Activated T-cell treated with anti-CD3 and anti-CD28 coated beads, Interleukin-2, amount 50 U/mL, for 48 hours (primary cell): Measurements from ENCODE around the gene SH3BGRL3.
A peak's percentile ranks its signal among the peaks of the same experiment; 100 is the strongest.
"Not testable (repeated sequence)": the region's sequence is repeated elsewhere in the genome, so short reads cannot be mapped to it uniquely, and the experiment has no call there.

Experiments
- DNase-seq, 2 experiments: peaks; one replicate each; pipeline ENCODE4 v3.0.0-alpha.2; 2020

SH3BGRL3 gene

DNA sequence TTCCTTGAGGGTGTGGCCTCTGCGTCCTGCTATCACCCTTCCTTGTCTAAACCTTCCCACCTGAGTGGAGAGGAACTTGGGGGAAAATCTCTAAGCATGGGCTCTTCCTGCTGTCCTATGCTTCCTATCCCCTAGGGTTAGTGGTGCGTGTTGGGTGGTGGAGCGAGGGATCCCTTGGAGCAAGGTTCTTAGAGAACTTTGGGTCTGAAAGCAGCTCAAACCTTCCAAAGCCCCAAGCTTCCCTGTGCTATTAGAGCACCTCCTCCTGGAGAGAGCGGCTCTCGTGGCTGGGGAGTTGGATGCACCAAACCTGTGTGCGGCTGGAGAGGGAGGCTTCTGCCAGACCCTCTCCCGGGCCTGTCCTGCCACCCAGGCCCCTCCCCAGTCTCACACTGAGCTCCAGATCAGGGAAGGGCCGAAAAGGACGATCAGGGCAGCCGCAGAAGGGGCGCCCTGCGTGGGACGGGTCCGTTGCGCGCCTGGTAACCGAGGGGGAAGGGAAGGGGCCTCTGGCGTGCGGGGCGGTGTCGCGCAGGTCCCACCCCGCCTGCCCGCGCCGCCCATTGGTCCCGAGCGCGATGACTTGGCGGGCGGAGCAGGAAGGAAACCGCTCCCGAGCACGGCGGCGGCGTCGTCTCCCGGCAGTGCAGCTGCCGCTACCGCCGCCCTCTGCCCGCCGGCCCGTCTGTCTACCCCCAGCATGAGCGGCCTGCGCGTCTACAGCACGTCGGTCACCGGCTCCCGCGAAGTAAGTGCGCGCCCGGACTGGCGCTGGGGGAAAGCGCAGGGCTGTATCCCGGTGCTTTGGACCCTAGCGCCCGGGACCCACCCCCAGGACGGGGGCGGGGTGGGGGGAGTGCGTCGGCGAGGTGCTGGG is at the start of gene SH3BGRL3:
Gene SH3BGRL3 (plus strand): TSS at position 631 of the 877 bp plus-strand sequence. CDS start 70 bp downstream, at position 701.
- peak; percentile 88 to 91 for DNase-seq

DNA sequence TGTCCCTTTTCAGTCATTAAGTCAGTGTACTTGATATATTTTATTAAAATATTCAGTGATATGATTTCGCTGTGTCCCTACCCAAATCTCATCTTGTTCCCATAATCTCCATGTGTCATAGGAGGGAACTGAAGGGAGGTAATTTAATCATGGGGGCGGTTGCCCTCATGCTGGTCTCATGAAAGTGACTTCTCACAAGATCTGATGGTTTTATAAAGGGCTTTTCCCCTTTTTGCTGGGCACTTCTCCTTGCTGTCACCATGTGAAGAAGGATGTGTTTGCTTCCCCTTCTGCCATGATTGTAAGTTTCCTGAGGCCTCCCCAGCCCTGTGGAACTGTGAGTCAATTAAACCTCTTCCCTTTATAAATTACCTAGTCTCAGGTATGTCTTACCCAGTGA is 49.2 kb upstream of the SH3BGRL3 start:
- DNase-seq, result not testable (repeated sequence)

DNA sequence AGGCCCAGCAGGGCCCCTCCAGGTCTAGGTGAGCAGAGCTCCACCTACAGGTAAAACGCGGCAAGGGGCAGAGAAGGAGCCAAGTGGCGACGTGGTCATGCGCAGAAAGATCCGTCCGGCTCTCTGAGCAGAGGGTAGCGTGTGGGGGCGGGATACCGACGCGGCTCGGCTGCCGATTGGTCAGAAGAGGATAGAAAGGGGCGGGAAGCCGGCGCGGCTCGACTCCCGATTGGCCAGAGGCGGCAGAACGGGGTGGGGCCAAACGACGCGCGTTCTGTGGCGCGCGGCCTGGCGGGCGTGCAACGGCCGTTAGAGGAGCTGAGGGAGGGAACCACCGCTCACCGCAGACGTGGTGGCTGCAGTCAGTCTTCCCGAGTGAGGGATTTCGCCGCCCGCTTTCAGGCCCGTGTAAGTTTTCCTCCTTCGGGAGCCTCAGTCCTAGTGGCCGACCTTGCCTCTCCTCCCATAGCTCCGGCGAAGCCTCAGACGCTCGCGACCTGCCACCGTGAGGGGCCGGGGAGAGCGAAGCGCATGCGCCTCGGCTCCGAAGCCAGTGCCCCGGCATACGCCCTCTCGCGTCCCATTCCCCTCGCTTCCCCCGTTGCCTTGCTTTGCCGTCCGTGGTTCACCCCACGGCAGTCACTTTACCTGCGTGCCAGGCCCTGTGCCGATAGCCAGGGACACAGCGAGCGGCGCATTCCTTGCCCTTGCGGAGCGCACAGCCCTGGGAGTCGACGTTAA is 45.8 kb upstream of the SH3BGRL3 start, which contains the start of gene CEP85:
Gene CEP85 (plus strand): TSS at position 298 of the 741 bp plus-strand sequence. CDS start 5,584 bp downstream, outside the sequence.
- DNase-seq, result peak; percentile 99

DNA sequence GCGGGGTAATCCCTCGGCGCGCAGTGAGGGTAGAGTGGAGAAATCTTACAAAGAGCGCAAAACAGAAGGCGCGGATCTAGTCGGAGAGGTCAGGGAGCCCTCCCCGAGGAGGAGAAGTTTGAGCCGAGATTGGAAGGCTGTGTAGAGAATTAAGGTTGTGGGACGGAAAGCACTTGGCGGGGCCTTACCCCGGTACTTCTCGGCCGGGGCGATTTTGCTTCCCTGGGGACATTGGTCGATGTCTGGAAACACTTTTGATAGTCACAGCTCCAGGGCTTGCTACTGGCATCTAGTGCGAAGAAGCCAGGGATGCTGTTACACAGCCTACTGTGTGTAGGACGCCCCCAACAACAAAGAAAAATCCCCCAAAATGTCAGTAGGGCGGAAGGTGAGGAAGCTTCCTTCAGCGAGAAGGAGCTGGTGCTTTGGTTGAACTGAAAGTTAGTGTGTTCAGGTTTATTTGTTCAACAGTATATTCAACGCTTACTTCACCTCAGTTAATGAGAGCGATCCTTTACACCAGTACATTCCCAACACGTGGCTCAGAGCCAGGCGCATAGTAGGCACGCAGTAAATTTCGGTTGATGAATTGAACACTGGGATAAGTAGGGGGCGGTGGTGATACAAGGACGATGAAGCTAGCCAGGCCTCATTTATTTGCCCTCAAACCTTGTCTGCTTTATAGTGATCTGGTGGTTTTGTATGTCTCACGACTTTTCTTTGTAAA is 45.1 kb upstream of the SH3BGRL3 start:
- no peak for DNase-seq

DNA sequence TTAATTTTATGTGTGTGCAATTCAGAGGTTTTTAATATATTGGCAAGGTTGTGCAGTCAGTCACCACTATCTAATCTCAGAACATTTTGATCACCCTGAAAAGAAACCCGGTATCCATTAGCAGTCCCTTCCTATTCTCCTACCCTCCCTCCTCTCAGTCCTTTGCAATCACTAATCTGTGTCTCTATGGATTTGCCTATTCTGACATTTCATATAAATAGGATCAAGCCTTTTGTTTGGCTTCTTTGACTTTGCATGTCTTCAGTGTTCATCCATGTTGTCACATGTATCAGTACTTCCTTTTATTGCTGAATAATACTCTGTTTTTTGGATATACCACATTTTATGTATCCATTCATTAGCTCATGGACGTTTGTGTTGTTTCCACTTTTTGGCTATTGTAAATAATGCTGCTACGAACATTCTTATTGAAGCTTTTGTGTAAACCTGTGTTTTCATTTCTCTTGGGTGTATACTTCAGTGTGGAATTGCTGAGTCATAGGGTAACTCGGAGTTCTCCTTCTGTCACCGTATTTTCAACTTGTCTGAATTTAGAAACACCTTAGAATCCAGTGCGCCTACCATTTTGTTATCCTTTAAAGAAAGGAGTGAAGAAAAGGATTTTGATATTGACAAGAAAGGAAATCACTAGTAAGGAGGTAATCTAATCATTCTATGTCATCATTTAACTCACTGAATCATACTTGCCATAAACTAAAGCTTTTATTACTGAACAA is 42.5 kb upstream of the SH3BGRL3 start:
- no peak for DNase-seq

DNA sequence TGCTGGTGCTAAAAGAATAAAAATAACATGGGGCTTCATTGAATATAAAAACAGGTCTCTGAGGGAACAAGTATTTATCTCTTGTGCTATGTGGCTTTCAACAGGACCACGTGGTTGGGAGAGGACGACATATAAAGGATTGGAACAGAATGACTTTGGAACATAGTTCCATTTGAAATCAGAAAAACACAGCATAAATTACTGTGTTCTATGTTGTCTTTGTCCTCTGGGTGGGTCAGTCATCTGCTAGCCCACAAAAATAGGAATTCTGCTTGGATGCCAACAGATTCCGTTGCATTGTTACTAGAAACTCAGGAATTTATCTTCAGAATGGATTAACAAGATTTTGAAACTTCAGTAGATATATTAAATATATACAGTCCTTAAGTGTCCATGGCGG is 40.0 kb upstream of the SH3BGRL3 start:
- no peak for DNase-seq

DNA sequence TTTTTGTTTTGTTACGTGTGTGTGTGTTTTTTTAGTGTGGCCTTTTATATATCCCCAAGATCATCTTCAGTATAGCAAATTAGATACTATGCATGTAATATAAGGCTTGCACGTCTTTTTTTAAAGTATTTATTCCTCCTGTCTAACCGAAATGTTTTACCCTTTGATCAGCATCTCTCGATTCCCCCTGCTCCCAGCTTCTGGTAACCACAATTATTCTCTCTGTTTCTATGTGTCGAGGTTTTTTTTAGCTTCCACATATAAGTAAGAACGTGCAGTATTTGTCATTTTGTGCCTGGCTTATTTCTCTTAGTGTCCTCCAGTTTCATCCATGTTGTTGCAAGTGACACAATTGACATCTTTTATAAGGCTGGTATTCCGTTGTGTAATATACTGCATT is 27.2 kb upstream of the SH3BGRL3 start:
- DNase-seq, result no peak

DNA sequence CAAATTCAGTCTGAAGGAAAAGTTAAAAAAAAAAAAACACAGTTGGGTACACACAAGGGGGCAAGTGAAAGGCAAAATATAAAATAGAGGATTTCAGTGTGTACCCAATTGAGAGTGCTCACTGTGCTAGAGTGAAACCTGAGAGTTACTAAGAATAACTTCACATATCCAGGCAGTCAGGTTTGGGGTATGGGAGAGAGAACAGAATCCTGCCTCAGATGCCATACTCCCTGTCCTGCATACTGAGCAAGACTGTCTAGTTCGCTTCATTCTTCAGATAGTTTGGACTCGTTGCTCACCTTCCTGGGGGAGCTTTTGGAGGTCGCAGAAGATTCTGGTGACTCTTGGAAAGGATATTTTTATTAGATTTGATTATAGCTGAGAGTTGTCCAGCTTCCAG is 25.5 kb upstream of the SH3BGRL3 start:
- no peak for DNase-seq

DNA sequence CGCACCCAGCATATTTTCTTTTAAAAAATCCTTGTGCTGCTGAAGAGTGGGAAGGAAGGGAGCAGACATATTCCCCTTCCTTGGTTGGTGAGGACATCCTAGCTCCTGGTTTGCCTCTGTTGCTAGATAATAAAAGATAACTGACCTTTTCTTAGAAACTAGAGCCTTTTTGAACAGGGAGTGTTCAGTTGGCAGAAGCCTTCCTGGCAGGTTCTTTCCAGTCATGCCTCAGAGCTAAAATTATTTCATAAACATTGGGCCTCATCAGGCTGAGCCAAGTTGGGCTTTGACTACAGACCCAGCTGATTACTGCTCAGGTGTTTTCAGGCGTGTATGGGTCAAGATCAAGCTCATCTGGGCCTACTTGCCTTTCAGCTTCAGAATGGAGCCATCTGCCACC is 22.7 kb upstream of the SH3BGRL3 start:
- DNase-seq, result no peak

DNA sequence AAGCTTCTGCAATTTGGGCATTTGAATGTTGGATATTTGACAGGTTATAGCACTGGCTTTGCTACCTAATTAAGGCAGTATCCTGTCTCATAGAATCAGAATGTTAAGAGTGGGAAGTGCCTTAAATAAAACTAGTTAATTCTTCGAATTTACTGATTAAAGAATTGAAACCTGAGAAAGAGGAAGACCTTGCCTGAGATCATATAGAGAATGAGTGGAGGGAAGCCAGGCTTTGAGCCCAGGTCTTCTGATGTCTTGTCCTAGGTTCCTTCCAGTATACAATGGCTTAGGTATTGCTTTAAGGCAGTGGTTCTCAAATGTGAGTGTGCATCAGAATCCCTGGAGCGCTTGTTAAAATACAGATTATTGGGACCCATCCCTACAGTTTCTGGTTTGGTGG is 20.9 kb upstream of the SH3BGRL3 start:
- DNase-seq, result no peak

DNA sequence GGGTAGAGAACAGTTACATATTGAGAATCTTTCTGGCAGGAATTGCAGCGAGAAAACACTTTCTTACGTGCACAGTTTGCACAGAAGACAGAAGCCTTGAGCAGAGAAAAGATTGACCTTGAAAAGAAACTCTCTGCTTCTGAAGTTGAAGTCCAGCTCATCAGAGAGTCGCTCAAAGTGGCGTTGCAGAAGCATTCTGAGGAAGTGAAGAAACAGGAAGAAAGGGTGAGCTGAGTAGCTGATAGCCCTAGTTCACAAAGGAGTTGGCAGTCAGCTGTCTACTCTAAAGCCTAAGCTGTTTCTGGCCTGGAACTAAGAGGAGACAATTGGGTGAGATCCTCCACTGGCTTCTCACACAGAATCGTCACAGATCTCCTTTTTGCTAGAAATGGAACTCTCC is 20.3 kb upstream of the SH3BGRL3 start:
- DNase-seq, result no peak

DNA sequence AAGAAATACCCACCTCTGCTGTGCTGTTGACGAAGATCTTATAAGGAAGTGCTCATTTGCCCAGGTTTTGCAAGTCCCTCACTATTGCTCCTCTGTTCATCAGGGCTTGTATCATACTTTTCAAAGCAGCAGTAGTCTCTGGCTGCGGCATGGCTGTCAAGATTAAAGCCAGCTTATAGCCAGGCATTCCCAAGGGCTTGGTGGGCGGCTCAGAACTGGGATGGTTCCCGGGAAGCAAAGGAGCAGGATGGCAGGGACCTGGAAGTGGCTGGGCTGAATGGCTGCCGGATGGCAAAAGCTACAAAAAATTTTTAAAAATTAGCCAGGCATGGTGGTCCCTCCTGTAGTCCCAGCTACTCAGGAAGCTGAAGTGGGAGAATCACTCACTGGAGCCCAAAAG is 16.7 kb upstream of the SH3BGRL3 start:
- DNase-seq, result no peak

DNA sequence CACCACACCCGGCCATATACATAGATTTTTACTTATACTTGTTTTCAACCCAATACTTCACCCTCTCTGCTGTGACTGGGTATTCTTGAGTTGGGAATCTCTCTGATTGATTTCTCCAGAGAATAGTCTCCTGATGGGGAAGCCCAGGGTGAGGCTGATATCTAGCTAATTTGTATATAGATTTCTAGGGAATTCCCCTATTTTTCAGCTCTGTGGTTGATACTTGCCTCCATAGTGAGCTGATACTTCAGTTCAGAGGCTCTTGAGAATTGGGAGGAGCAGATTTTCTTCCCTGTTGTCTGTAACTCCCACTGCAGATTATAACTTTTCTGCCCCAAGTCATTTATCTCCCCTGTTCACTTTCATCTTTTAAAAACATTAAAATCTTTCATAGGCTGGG is 14.5 kb upstream of the SH3BGRL3 start:
- DNase-seq, result no peak

DNA sequence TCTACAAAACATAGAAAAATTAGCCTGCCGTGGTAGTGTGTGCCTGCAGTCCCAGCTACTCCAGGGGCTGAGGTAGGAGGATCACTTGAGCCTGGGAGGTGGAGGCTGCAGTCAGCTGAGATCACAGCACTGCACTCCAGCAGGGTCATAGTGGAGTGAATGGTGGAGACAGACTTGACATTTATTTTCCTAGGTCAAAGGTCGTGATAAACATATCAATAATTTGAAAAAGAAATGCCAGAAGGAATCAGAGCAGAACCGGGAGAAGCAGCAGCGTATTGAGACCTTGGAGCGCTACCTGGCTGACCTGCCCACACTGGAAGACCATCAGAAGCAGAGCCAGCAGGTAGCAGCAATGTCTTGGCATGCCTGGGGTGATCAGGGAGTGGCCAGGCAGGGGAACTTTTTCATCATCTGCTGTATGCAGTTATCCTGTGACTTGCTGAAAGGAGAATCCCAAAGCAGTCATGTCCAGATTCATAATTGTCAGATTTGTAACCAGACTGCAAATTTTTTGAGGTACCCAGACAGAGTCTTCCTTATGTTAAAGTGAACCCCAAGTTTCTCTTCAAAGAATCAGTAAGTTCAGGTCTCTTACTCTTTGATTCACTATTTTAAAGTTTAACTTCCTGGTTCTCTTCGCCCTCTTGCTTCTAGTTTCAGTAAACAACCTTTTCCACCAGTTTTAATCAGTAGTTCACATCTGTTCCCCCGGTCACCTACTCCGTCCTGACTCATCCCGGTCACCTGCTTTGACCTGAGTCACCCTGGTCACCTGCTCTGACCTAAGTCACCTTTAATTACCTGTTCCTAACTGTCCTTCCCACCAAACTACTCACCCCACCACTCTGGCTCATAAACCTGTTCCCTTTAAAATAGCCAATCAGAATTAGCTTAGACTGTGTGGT is 11.3 kb upstream of the SH3BGRL3 start:
- DNase-seq, result no peak

DNA sequence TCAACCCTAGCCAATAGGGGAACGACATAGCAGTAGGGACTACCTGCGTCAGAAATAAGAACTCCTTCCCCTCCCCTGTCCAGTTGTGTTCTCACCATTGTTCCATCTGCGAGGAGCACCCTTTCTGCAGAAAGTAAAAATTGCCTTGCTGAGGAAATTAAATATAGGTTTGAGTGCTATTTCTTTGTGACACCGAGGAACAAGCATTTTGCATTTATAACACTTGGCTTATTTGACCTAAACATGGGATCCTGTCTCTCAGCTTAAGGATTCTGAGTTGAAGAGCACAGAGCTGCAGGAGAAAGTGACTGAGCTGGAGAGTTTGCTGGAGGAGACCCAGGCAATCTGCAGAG is 10.7 kb upstream of the SH3BGRL3 start:
- no peak for DNase-seq

DNA sequence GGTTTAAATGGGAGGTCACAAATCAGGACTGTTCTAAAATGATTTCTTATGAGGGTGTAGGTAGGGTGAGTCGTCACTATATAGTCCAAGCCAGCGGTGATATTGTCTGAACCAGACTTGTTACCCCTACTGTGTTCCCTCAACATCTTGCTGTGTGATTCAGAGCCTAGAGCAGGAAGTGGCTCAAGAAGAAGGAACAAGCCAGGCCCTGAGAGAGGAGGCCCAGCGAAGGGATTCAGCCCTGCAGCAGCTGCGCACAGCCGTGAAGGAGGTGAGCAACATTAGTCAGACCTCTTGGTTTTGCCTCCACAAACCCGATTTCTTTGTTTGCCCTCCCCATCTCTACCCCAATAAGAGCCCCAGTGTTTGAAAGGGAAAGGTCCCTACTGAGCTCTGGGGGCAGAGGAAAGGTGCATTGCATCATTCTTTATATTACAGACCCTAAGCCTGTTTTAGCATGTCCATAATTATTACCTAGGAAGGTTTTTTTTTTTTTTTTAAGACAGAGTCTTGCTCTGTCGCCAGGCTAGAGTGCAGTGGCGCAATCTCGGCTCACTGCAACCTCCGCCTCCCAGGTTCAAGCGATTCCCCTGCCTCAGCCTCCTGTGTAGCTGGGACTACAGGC is 5.0 kb upstream of the SH3BGRL3 start:
- DNase-seq, result peak in 1 of 2 experiments; percentile 42

DNA sequence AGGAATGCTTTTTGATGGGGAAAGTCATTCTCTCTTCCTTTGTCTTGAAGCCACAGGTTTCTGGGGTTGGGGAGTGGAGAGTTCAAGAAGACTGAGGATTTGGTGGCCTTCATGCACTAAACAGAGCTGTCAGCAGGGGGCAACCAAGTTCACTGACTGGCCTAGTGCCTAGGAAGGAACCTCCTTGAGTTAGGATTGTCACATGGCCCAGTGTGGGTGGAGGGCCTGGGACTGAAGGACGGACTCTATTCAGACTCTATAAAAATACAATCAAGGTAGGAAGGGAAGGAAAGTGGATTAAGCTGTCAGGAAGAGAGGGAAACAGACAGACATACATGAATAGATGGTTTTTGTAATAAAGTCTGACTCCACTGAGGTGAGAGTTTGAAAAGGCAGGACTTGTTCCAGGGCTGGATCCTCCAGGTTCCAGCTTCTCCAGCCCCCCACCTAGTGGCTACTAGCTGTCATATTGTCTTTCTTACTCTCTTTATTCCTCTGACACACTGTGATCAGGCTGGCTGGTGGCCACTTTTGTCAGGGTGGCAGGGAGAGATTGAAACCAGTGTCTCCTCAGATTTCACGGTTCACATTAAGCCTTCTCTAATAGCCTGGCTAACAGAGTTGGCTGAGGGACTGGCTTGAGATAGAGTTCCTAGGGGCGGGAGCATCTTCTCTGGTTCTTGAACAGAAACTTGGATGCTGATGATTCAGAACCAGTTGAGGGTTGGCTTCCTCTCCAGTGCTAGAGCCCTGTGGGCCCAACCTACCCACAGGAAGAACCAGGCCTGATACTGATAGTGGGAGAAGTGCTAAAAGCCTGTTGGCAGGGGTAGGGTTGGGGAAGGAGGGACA is 4.1 kb upstream of the SH3BGRL3 start:
- peak; percentile 90 to 91 for DNase-seq

DNA sequence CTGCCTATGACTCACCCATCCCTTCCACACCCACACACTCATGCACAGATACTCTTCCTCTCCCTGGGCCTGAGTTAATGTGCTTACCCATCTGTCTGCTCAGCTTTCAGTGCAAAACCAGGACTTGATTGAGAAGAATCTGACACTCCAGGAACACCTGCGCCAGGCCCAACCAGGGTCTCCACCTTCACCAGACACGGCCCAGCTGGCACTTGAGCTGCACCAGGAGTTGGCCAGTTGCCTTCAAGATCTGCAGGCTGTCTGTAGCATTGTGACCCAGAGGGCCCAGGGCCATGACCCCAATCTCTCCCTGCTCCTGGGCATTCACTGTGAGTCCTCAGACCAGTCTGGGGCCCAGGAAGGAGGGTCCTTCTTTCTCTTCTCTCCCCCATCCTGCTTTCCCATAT is 3.5 kb upstream of the SH3BGRL3 start:
- no peak for DNase-seq

DNA sequence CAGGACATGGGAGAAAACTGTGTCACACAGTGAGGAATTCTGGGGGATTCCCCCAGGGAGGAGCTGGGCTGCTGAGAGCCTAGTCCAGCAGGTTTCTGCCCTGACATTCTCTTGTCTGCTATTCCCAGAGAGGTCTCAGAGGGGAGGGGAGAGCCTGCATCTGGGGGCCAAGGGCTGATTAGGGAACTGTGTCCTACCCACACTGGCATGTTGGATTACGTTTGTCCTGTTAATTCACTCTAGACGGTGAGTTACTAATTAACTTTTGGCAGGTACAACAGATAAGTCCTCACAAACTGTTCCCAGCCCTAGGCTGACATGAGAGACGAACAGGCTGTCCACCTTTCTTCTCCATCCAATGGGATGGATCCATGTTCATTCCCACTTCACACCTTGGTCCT is 2.6 kb upstream of the SH3BGRL3 start:
- DNase-seq, result peak in 1 of 2 experiments; percentile 19

DNA sequence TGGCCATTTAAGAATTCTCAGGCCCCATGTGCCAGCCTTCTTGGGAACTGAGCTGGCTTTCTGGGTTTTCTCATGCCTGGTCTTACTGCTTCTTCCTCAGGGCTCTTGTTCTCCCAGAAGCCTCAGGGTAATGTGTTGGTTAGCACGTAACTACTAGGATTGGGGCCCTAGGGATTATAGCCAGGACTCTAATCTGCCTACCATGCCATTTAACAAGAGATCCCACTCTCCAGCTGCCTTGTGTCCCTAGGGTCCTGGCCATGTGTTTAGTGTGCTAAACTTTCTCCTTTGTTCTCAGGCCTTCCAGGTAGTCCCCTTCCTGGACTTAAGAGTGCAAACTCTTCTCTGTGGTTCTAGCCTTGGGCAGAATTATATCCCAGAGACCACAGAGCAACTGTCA is 2.2 kb upstream of the SH3BGRL3 start:
- peak in 1 of 2 experiments; percentile 23 for DNase-seq
